Activated CD8-positive, alpha-beta memory T cell treated with anti-CD3 and anti-CD28 coated beads for 4 hours (primary cell): ENCODE results near the gene LSM6.

Experiments used
- DNase-seq, 2 donors: peaks; one replicate each; pipeline ENCODE4 v3.0.0-alpha.2; 2020; ENCODE audit warnings: low read depth in 2 of 2

Gene LSM6

GRCh38 chr4:146186041-146186440 is 10.5 kb downstream of the LSM6 start:
- DNase-seq: no peak

DNA sequence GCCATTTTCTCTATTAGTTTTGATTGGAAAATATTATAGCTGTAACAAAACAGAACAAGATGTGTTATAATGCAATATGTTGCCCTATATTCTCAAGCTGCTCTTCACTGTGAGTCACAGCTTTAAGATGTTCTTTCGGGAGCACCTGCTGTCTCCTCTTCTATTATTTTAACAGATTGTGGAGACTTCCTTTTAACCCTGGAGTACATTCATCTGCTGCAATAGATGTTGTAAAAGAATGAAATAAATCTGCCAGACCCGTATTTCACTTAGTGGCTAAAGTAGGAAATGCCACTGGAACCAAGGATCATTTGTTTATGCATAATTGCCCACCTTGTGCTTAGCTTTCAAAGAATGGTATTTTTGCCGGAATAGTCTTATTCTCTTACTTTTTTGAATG is 11.1 kb downstream of the LSM6 start:
- DNase-seq: no peak

DNA sequence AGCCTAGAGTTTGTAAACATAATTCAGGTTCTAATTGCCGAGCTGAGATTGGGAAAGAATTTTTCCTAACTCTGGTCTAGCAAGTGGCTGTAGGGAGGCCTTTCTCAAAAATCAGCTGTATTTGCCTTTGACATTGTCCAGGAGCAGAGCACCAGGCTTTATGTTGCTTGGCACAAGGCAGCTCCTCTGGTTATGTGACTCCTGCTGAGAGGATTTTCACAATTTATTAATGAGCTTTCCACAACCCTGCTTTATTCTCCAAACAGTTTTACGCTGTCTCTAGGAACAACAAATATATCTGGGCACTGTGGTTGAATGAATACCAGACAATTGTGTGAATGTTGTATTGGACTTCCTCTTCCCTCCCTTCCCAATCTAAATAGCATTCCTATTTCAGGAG is 14.9 kb downstream of the LSM6 start:
- no peak for DNase-seq

- no peak for DNase-seq
Measured at GRCh38 chr4:146191766-146192458, 16.4 kb downstream of the LSM6 start.

GRCh38 chr4:146193628-146194027 is 18.1 kb downstream of the LSM6 start:
- DNase-seq: no peak

GRCh38 chr4:146194212-146194611 is 18.7 kb downstream of the LSM6 start:
- no peak for DNase-seq

GRCh38 chr4:146202665-146203064 is 27.1 kb downstream of the LSM6 start:
- DNase-seq: no peak

DNA sequence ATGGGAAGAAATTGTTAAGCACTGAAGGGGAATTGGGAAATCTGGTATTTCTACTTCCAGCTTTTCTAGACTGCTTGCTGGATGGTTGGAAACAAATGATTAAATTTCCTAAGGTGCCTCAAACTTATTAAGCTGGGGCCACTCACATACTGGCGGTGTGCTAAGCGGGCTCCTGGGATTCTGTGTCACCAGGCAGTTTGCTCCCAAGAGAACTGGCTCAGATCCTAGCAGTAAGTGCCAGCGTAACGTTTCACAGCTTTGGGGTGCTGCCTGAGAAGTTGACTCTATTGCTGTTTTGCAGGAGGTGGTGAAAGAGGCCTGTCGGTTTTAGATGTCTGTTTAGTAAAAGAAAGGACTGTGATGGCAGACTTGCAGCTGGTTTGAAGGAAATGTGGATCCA is 31.9 kb downstream of the LSM6 start:
- no peak for DNase-seq

- no peak for DNase-seq
Measured at GRCh38 chr4:146210890-146211289, 35.4 kb downstream of the LSM6 start.

GRCh38 chr4:146211440-146211839 is 35.9 kb downstream of the LSM6 start:
- DNase-seq: no peak

- DNase-seq: no peak
Measured at GRCh38 chr4:146212781-146213180, 37.3 kb downstream of the LSM6 start.

- DNase-seq: no peak
Measured at GRCh38 chr4:146214238-146214637, 38.7 kb downstream of the LSM6 start, which contains the start of gene REELD1. Gene REELD1, plus strand, starts transcription at chr4:146214538. Its CDS starts 2,415 bp downstream, at chr4:146216953.

GRCh38 chr4:146222313-146222712 is 46.8 kb downstream of the LSM6 start:
- DNase-seq: no peak

- DNase-seq: no peak
Measured at GRCh38 chr4:146224326-146224966, 48.9 kb downstream of the LSM6 start.

DNA sequence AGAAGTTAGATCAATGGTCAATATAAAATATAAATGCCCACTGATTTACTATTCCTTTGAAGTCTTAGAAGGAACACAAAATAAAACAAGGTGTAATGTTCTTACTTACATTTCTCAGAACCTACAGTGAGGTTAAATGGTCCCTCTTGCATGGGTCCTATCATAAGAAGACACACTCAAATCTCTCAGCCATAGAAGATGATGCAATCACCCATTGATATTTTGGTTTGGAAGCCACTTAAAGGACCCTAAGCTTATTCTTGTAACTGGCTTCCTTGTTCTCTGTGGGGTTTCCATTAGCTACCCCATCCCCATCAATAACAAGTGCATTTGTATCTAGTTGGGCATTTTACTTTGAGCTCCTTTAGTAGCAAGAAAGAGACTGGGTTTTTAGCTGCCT is 53.9 kb downstream of the LSM6 start:
- DNase-seq: no peak

DNA sequence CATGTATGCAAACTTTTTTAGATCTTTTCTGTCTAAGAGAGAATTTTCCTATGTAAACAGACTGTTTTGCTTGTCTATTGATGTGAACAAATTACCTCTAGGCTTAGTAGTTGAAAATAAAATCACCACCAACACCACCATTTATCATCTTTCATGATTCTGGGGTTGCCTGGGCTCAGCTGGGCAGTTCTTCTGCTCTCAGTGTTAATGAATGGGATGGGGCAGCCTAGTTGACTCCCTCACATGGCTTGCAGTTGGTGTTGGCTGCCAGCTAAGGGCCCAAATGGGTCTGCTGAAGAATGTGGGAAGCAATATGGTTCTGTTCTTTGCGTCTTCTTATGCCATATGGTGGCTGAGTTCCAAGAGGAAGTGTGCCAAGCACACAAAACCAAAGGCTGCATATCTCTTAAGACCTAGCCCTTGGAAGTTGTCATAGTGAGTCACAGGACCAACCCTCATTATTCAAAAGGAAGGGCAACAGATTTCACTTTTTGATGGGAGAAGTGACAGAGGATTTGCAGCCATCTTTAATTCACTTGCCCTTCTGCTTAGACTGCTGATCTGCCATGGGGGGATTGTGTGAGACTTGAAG is 56.7 kb downstream of the LSM6 start:
- DNase-seq: no peak

GRCh38 chr4:146235654-146236177 is 60.2 kb downstream of the LSM6 start:
- no peak for DNase-seq

GRCh38 chr4:146236216-146236615 is 60.7 kb downstream of the LSM6 start:
- DNase-seq: no peak

- no peak for DNase-seq
Measured at GRCh38 chr4:146237092-146237491, 61.6 kb downstream of the LSM6 start.

GRCh38 chr4:146238107-146238506 is 62.6 kb downstream of the LSM6 start:
- no peak for DNase-seq
